Activated naive CD4-positive, alpha-beta T cell treated with anti-CD3 and anti-CD28 coated beads for 36 hours (primary cell): ENCODE data around the gene SMARCE1. TPM values are rescaled to one million over a fixed set of nuclear protein-coding genes. Genes with fewer than 3 reads are reported as not detected.

ENCODE experiments used
- CTCF ChIA-PET: fragments of 350-600 bp; sonication (Branson Sonifier 250); formaldehyde crosslinking; loops from one replicate; lab custom pipeline; 2021; ENCODE audit warnings: antibody characterized with exemption; lab: Charles Lee
- DNase-seq: peaks from one replicate; pipeline ENCODE4 v3.0.0-alpha.2; 2020
- H3K27ac Mint-ChIP-seq: one replicate; pipeline ENCODE4 v1.8.0; 2021; ENCODE audit warnings: mild to moderate bottlenecking, mixed read lengths
- H3K27me3 Mint-ChIP-seq: one replicate; pipeline ENCODE4 v1.8.0; 2021; ENCODE audit warnings: low read depth, mixed read lengths
- H3K36me3 Mint-ChIP-seq: one replicate; pipeline ENCODE4 v1.8.0; 2021; ENCODE audit warnings: low read depth, mixed read lengths
- H3K4me1 Mint-ChIP-seq: one replicate; pipeline ENCODE4 v1.8.0; 2021; ENCODE audit warnings: low read depth, mixed read lengths
- H3K4me3 Mint-ChIP-seq: one replicate; pipeline ENCODE4 v1.8.0; 2021; ENCODE audit warnings: mild to moderate bottlenecking, moderate library complexity, mixed read lengths
- H3K9me3 Mint-ChIP-seq: one replicate; pipeline ENCODE4 v1.8.0; 2021; ENCODE audit warnings: mixed read lengths
- intact Hi-C: fragments of 100-400 bp; cut with micrococcal nuclease; formaldehyde crosslinking; loops from one replicate; pipeline ENCODE4 v1.15.1; 2023
- total RNA-seq, 2 experiments: library from RNA; stranded (reverse); gene quantifications; one replicate each; pipeline ENCODE4 v1.2.3, GENCODE V29; 2021

SMARCE1 gene
- total RNA-seq = 100 to 1,000 TPM; 102 to 112 TPM

DNA sequence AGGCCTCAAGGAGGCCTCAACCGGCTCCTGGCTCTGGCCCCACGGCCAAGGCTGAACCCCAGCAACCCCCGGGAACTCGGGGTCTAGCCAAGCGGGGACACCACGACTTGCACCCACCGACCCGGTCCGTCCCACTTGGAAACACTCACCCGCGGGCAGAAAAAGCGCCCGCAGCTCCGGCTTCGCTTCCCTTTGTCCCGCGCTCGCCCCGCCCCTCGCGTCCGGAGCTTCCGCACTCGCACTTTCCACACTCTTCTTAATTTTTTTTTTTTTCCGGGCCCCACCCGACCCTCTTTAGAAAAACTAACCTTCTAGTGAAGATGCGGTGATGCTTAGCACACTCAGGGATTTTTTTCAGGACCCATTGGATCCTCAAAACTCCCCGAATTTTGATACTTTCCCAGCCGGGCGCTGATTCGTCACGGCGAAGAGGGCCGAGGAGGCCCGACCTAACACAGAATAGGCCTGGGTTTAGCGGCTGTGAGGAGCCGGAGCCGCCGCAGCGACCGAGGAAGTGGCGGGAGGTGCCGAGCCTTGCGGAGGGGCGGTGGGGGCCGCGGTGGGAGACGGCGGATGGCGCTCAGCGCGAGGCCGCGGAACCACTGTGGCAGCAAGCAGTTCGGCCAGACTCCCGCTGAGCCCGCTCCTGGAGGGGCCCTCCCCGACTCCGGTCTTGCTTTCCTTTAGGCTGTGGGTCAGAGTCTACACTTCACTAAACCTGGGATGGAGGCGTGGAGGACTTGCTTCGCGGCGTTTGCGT, at the start of gene SMARCE1:
Gene SMARCE1 (minus strand): TSS at position 195 of the 760 bp plus-strand sequence. CDS start 2,016 bp downstream, outside the sequence.
- intact Hi-C loops = loop anchor here (2.0 kb wide), 1 partner anchor 27 kb away; no protein-coding TSS in a partner anchor
- Mint-ChIP-seq H3K4me3 (peak within 1 kb of the TSS; percentile 87), H3K27ac (peak within 1 kb of the TSS; percentile 97), H3K4me1 (peaks cover 35% of the 10 kb centered on the region), H3K9me3 (no peaks in the 10 kb centered on the region), H3K27me3 (no peaks in the 10 kb centered on the region), H3K36me3 (peaks cover 24% of the 10 kb centered on the region)
- peak; percentile 67 for DNase-seq
- CTCF ChIA-PET = interaction anchor here (0.7 to 1.7 kb wide), 4 partner anchors 22 to 285 kb away, joined by 3 to 5 read pairs (median 4); no protein-coding TSS in a partner anchor

DNA sequence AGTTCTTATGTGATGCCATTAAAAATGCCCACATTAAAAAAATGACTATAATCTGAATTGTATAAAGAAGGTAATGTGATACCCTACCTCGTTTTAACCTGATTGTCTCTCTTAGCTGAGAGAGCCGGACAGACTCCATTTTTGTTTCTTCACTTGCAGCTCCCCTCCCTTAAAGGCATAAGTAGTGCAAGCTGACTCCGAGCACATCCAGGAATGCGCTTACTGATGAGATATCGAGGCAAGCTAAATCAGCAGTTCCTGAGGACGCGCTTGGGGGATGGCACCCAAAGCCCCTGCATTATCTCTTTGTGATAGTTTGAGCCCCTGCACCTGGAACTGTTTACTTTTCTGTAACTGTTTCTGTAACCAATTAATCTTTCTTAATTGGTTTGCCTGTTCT, 49.7 kb upstream of the SMARCE1 start:
- H3K27me3 Mint-ChIP-seq = peaks cover 13% of the 10 kb centered on the region
- H3K27ac Mint-ChIP-seq = no peak overlapping the region
- H3K36me3 Mint-ChIP-seq = no peaks in the 10 kb centered on the region
- no peak for DNase-seq
- no peaks in the 10 kb centered on the region for H3K4me1 Mint-ChIP-seq
- H3K9me3 Mint-ChIP-seq = no peaks in the 10 kb centered on the region
- CTCF ChIA-PET = interaction anchor here (0.7 kb wide), 1 partner anchor 438 kb away, joined by 3 read pairs; no protein-coding TSS in a partner anchor
- H3K4me3 Mint-ChIP-seq = no peak overlapping the region
- intact Hi-C loops = no loop called here

DNA sequence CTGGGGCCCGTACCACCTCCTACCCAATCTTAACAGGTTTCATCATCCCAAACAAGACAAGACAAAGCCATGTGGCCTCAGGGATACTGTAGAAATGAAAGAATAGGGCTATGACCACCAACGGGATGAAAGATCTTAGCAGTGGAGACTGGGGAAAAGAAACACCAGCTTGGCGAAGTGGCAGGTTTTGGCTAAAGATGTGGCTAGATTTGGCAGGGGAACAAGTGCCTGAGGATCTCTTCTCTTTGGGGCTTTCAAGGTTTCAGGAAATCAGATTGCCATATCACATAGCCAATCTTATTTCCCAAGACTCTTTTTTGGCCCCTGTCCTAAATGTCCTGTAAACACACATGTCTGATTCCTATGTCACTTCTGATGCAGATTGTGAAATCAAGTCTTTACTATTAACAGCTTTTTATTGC, 49.0 kb upstream of the SMARCE1 start:
- no peaks in the 10 kb centered on the region for H3K4me1 Mint-ChIP-seq
- H3K4me3 Mint-ChIP-seq = no peak overlapping the region
- no peak overlapping the region for H3K27ac Mint-ChIP-seq
- intact Hi-C loops = no loop called here
- DNase-seq = no peak
- no peaks in the 10 kb centered on the region for H3K9me3 Mint-ChIP-seq
- no peaks in the 10 kb centered on the region for H3K36me3 Mint-ChIP-seq
- H3K27me3 Mint-ChIP-seq = peaks cover 13% of the 10 kb centered on the region
- CTCF ChIA-PET = interaction anchor here (0.7 kb wide), 1 partner anchor 9 kb away, joined by 3 read pairs; no protein-coding TSS in a partner anchor

DNA sequence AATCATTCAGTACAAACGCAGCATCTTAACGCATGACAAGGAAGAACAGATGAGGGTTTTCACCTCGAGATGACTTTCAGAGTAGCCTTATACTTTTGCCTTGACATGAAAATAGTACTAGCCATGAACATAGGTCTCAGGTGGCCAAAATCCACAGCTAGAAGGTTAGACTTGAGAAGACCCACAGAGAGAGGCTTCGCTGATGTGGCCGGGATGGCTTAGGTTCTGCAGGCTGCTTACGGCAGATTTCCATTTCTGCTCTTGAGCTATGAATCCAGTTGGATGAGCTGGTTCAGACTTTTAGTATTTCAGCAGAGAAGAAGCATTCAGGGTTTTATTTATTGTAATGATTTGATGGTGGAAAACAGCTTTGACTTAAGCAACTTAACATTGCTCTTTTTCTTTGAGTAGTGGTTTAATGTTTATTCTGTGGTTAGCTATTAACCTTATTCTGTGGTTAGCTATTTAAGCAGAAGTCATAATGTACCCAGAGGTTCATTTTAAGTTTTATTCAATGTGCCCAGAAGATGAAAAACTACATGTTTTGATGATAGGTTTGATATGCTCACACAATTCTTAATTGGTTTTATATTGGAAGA, 48.4 kb upstream of the SMARCE1 start:
- Mint-ChIP-seq H3K27ac (no peak overlapping the region), H3K4me1 (no peaks in the 10 kb centered on the region), H3K4me3 (no peak overlapping the region), H3K27me3 (peaks cover 13% of the 10 kb centered on the region), H3K36me3 (no peaks in the 10 kb centered on the region), H3K9me3 (no peaks in the 10 kb centered on the region)
- CTCF ChIA-PET = interaction anchor here (0.7 to 1.0 kb wide), 2 partner anchors 10 to 13 kb away, joined by 3 to 4 read pairs; no protein-coding TSS in a partner anchor
- intact Hi-C loops = no loop called here
- no peak for DNase-seq

DNA sequence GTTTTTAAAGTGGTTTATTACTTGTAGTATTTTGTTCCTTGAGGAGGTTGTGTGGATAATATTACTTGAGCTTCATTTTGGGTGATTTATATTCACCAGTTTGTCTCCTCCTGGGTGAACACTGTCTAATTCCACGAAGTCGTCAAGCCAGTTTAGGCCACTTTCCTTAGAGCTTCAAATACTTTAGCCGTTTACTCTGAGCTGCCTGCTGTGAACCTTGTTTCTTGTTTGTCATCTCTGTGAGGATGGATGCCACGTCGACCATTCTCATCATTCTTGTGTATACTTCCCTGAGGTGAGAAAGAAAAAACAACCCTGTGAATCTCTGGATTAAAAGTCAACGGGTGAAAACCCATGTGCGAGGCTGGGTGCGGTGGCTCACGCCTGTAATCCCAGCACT, 47.0 kb upstream of the SMARCE1 start:
- CTCF ChIA-PET = interaction anchor here (0.6 kb wide), 1 partner anchor 519 kb away, joined by 4 read pairs; no protein-coding TSS in a partner anchor
- intact Hi-C loops = no loop called here
- no peaks in the 10 kb centered on the region for H3K9me3 Mint-ChIP-seq
- H3K27ac Mint-ChIP-seq = no peak overlapping the region
- H3K4me1 Mint-ChIP-seq = no peaks in the 10 kb centered on the region
- H3K4me3 Mint-ChIP-seq = no peak overlapping the region
- no peaks in the 10 kb centered on the region for H3K36me3 Mint-ChIP-seq
- peaks cover 13% of the 10 kb centered on the region for H3K27me3 Mint-ChIP-seq
- DNase-seq = no peak

DNA sequence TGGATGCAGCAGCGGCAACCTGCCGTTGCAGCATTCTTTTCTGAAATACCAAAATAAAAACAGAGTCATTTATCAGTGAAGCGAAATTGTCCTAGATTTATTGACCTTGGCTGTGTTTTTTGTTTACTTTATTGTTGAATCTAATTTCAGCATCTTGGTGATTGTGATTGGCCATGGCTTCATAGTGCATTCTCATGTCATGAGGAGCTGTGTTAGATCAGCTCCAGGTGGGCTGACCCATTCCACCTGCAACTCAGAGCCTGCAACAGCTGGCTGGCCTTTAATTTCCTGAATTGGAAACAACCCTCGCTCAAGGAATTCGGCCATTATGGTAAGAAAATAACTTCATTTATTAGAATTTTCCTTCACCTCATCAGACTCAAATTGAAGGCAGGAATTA, 39.5 kb upstream of the SMARCE1 start:
- no peak overlapping the region for H3K27ac Mint-ChIP-seq
- H3K36me3 Mint-ChIP-seq = no peaks in the 10 kb centered on the region
- no peak overlapping the region for H3K4me3 Mint-ChIP-seq
- no peaks in the 10 kb centered on the region for H3K4me1 Mint-ChIP-seq
- H3K9me3 Mint-ChIP-seq = no peaks in the 10 kb centered on the region
- intact Hi-C loops = no loop called here
- DNase-seq = no peak
- peaks cover 3% of the 10 kb centered on the region for H3K27me3 Mint-ChIP-seq
- CTCF ChIA-PET = interaction anchor here (0.6 kb wide), 1 partner anchor 156 kb away, joined by 3 read pairs; no protein-coding TSS in a partner anchor

DNA sequence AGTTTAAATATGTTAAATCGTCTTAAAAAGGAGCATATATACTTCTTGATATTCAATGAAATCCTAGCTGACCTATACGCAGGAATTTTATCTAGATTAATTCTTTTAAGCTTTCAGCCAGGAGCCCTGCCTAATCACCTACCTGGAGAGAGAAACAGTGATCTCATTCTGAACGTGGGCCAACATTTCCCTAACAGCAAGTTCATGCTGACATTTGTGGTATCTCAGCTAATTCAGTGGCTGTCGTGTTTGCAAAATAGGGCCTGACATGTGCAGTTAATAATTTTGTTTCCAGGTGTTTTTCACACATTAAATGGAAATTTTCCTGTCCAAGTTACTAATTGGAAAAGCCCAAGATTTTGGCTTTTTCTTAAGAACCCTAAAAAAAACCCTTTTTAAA, 38.6 kb upstream of the SMARCE1 start:
- H3K36me3 Mint-ChIP-seq = no peaks in the 10 kb centered on the region
- intact Hi-C loops = no loop called here
- CTCF ChIA-PET = no interaction called here

DNA sequence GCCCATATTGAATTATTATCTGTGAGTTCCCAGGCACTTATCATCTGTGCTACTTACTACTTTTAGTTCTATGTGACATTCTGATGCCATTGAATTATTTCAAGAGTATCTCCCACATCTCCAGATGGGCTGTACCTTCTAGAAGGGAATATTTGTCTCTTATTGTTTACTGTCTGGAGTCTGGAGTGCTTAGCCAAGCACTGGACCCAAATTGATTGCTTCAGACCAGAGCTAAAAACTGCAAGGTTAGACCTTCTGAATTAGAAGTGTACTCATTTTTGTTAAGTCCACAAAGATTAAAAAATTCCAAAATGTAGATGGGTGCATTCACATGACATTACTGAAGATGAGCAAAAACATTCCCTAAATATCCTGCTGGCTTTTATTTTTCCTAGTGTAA, 33.4 kb upstream of the SMARCE1 start:
- Mint-ChIP-seq H3K9me3 (no peaks in the 10 kb centered on the region), H3K4me1 (peaks cover 5% of the 10 kb centered on the region), H3K27me3 (peaks cover 20% of the 10 kb centered on the region), H3K27ac (no peak overlapping the region), H3K36me3 (no peaks in the 10 kb centered on the region), H3K4me3 (no peak overlapping the region)
- DNase-seq = no peak
- intact Hi-C loops = no loop called here
- CTCF ChIA-PET = interaction anchor here (0.6 kb wide), 1 partner anchor 18 kb away, joined by 3 read pairs; no protein-coding TSS in a partner anchor

More for the DNA sequence above, 38.6 kb upstream of the SMARCE1 start:
- DNase-seq = no peak
- Mint-ChIP-seq H3K4me1 (no peaks in the 10 kb centered on the region), H3K27me3 (peaks cover 7% of the 10 kb centered on the region), H3K4me3 (no peak overlapping the region), H3K27ac (no peak overlapping the region), H3K9me3 (no peaks in the 10 kb centered on the region)

DNA sequence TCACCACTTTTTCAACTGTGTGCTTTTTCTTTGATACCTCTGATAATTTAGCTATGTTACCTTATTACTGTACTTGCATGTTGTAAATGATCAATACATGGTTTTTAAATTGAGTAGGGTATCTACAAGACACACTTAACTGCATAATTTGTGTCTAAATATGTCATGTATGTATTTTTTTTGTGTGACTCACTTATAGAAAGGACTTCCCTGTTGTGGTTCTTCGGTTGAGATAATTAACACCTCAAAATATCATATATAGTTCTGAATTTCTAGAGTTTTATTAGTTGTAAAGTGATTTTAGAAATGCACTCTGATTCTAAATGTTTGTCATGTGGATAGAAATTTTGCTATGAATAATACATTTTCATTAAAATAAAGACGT, 31.9 kb upstream of the SMARCE1 start:
- H3K27me3 Mint-ChIP-seq = peaks cover 22% of the 10 kb centered on the region
- no peak overlapping the region for H3K27ac Mint-ChIP-seq
- peaks cover 5% of the 10 kb centered on the region for H3K4me1 Mint-ChIP-seq
- no peak overlapping the region for H3K4me3 Mint-ChIP-seq
- DNase-seq = no peak
- H3K9me3 Mint-ChIP-seq = no peaks in the 10 kb centered on the region
- CTCF ChIA-PET = interaction anchor here (0.7 to 1.5 kb wide), 2 partner anchors 20 to 220 kb away, joined by 3 to 5 read pairs; no protein-coding TSS in a partner anchor
- intact Hi-C loops = no loop called here
- H3K36me3 Mint-ChIP-seq = no peaks in the 10 kb centered on the region

DNA sequence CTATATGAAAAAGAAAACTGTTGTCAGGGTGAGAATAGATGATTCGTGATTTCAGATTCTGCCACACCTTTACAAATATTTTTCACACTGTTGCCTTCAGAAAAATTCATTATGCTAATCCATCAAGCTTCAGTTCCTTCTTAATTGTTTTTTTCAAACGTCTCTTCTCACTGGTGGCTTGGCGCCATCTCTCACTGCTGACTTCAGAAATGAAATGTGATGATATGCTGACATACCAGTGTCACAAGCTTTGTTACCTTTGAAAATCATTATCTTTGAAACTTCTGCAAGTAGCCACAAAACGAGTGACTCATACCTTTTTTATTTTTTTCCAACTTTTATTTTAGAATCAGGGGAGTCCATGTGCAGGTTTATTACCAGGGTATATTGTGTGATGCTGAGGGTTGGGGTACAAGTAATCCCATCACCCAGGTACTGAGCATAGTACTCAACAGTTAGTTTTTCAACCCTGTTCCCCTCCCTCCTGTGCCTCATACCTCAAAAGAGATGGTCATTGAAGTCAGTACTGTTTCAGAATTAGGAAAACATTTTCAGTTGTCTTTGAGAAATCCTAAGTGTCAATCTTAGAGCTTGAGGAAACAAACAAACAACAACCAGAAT, 31.4 kb upstream of the SMARCE1 start:
- peaks cover 5% of the 10 kb centered on the region for H3K4me1 Mint-ChIP-seq
- H3K27ac Mint-ChIP-seq = no peak overlapping the region
- peaks cover 22% of the 10 kb centered on the region for H3K27me3 Mint-ChIP-seq
- H3K4me3 Mint-ChIP-seq = no peak overlapping the region
- CTCF ChIA-PET = interaction anchor here (1.5 kb wide), 1 partner anchor 20 kb away, joined by 3 read pairs; no protein-coding TSS in a partner anchor
- H3K9me3 Mint-ChIP-seq = no peaks in the 10 kb centered on the region
- peak; percentile 22 for DNase-seq
- H3K36me3 Mint-ChIP-seq = no peaks in the 10 kb centered on the region
- intact Hi-C loops = no loop called here

DNA sequence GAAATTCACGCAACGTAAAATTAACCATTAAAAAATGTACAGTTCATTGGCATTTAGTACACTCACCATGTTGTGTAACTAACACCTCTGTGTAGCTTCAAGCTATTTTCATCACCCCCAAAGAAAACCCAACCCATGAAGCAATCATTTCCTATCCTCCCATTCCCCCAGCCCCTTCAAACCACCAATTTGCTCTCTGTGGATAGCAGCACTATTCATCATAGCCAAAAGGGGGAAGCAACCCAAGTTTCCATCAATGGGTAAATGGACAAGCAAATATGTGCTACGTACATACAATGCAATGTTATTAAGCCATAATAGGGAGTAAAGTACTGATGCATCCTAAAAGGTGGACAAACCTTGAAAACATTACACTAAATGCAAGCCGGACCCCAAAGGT, 28.3 kb upstream of the SMARCE1 start:
- no peaks in the 10 kb centered on the region for H3K9me3 Mint-ChIP-seq
- no peak overlapping the region for H3K4me3 Mint-ChIP-seq
- intact Hi-C loops = no loop called here
- no peaks in the 10 kb centered on the region for H3K36me3 Mint-ChIP-seq
- CTCF ChIA-PET = no interaction called here
- H3K27ac Mint-ChIP-seq = no peak overlapping the region
- peaks cover 13% of the 10 kb centered on the region for H3K27me3 Mint-ChIP-seq
- H3K4me1 Mint-ChIP-seq = peaks cover 5% of the 10 kb centered on the region
- DNase-seq = no peak

DNA sequence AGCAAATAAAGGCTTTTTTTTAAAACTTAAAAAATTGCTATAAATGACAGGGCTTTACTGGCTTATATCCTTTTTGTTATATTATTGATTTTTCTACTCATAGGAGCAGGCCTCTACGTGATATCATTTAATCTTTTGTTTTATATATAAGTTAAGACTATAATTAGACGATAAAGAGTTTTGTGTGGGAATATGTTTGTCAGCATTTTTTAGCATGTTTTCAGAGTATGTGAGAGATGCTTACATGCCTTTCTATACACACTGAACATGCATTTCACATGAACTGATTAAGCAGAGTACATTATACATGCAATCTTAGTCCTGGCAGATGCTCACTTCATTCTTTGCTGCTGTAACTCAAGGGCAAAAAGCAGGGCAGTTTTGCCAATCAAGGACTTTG, 25.0 kb upstream of the SMARCE1 start:
- Mint-ChIP-seq H3K9me3 (no peaks in the 10 kb centered on the region), H3K4me3 (no peak overlapping the region), H3K27me3 (peaks cover 9% of the 10 kb centered on the region), H3K4me1 (no peaks in the 10 kb centered on the region), H3K36me3 (no peaks in the 10 kb centered on the region), H3K27ac (no peak overlapping the region)
- CTCF ChIA-PET = interaction anchor here (0.7 kb wide), 1 partner anchor 38 kb away, joined by 3 read pairs; no protein-coding TSS in a partner anchor
- intact Hi-C loops = no loop called here
- DNase-seq = no peak
